K562 (cell line): ENCODE measurements around the gene ST14.

Experiments used
- CTCF ChIP-seq, 3 experiments: IDR thresholded peaks in 2 of 3; conservative IDR thresholded peaks in 1 of 3; 2 replicates each; pipeline ENCODE4 v1.5.1; 2011 to 2012; ENCODE audit warnings: low read length in 3 of 3, mild to moderate bottlenecking in 3 of 3, control low read depth in 2 of 3, improper control_type of control experiment in 1 of 3, inconsistent platforms in 1 of 3, low read depth in 1 of 3, mixed read lengths in 1 of 3, moderate library complexity in 1 of 3; ENCODE audit not compliant: insufficient read depth in 2 of 3
- POLR2A ChIP-seq: fragments of 450-650 bp; conservative IDR thresholded peaks from 2 replicates; pipeline ENCODE4 v1.6.1; 2016

GRCh38 chr11:130211144-130211543 lies 51.6 kb downstream of the ST14 start:
- TF ChIP-seq CTCF (IDR thresholded peaks at IDR 0.05 in 2 of 3, conservative IDR thresholded peaks at IDR 0.05 in 1 of 3; ENCODE audit: insufficient read depth in 2 of 3, low read depth in 1 of 3, low read length in 3 of 3), result no peak
- TF ChIP-seq POLR2A, result no peak
